GM21717 (cell line): Measurements from ENCODE around the gene MED25.

Source experiments
- ATAC-seq: cut with Tn5 transposase; IDR thresholded peaks from one replicate; pipeline ENCODE4 v1.9.1; 2021; ENCODE audit warnings: mild to moderate bottlenecking, moderate library complexity; ENCODE audit not compliant: unreplicated experiment

The MED25 gene

DNA sequence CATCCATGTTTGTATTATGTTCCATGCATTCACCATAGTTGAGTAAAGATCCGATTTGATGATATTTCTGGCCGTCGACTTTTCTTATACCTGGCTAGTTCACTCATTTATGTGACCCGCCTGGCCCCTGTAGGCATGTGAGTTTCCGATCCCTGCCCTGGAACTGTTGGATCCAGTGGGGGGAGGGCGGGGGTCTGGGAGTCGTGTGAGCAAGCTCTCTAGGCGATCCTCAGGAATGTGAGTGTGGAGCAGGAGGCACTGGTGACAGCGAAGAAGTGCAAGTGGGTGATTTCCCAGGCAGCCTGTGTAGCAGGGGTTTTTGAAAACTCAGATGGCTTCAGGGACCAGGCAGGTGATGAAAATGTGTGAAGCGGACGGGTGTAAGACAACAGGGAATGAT, 22.2 kb downstream of the MED25 start:
- no peak for ATAC-seq

GRCh38 chr19:49840736-49841249, 22.7 kb downstream of the MED25 start:
- ATAC-seq: no peak

DNA sequence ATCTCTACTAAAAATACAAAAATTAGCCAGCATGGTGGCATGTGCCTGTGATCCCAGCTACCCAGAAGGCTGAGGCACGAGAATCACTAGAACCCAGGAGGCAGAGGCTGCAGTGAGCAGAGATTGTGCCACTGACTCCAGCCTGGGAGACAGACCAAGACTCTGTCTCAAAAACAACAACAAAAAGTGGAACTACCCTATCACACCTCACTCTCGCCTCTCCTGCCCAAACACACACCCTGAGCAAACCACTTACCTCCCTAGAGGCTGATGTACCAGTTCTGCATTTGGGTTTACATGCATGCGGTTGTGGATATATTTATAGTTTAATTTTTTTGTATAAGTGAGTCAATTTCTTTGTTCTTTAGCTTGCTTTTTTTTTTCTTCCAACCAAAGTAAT, 25.2 kb downstream of the MED25 start:
- no peak for ATAC-seq

- ATAC-seq: no peak
These were observed 26.3 kb downstream of the MED25 start for GRCh38 chr19:49844138-49845095.

DNA sequence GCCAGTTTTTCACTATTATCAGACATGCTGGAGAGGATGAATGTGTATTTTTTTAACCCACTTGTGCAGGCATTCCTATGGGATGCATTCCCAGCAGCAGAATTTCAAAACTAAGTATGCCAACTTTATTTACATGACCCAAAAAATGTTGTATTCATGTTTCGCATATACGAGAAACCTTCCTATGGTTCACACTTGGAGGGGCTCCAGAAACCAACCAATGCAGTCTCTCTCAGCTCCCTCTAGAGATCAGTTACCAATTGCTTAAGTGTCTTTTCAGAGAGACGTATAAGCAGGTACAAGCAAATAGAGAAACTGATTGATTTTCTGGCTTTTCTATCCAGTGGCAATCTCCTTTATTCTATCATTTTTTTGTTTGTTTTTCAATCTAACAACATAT, 27.3 kb downstream of the MED25 start:
- no peak for ATAC-seq

DNA sequence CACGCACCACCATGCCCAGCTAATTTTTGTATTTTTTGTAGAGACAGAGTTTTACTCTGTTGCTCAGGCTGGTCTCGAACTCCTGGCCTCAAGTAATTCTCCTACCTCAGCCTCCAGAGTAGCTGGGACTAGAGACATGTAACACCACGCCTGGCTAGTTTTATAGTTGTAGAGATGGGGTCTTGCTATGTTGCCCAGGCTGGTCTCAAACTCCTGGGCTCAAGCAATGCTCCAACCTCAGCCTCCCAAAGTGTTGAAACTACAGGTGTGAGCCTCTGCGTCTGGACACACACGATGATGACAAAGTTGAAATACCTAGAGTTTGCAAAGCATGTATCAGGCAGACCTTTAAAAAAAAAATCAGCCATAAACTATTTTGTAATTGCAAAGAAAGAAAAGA, 28.3 kb downstream of the MED25 start:
- no peak for ATAC-seq

DNA sequence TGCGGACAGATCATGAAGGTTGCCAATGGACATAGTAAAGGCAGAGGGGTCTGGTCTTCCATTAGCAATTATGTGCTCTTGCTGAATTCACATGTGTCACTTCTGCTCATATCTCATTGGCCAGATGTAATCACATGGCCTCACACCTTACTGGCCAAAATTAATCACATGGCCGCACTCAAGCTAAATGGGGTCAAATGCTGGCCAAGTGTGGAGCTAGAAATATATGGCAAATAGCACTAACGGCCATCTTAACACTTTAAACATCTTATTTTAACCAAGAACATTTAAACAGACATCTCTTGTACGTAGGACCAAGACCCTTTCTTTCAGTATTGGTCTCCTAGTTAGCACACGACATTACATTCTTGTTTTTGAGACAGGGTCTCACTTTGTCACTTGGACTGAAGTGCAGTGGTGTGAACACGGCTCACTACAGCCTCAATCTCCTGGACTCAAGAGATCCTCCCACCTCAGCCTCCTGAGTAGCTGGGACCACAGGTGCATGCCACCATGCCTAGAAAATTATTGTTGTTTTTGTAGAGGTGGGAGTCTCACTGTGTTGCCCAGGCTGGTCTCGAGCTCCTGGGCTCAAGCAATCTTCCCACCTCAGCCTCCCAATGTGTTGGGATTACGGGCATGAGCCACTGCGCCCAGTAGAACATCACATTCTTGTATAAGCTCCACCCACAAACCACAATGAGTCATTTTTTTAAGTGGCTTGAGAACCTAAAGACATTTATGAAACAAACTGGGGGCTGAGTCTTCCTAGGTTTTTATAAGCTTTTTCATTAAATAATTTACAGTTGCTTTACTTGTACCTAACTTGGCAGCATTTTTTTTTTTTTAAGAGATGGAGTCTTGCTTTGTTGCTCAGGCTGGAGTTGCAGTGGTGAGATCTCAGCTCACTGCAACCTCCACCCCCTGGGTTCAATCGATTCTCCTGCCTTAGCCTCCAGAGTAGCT, 29.9 kb downstream of the MED25 start:
- ATAC-seq: no peak

DNA sequence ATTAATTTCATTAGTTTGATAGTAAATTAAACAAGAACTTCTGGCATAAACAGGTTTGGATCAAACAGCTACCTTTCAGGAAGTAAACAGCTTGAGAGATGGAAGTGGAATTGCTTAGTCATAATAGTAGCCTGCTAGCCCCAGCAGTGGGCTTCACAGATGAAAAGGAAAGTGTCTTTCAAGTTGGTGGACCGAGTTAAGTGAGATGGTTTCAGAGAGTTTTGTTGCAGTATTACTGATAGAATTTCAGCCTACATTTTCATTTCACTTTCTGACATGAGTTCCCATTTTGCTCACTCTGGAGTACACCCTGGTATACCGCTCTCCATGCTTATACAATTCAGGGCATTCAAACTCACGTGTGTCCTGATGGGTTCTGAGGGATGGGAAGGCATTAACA, 30.8 kb downstream of the MED25 start:
- no peak for ATAC-seq

DNA sequence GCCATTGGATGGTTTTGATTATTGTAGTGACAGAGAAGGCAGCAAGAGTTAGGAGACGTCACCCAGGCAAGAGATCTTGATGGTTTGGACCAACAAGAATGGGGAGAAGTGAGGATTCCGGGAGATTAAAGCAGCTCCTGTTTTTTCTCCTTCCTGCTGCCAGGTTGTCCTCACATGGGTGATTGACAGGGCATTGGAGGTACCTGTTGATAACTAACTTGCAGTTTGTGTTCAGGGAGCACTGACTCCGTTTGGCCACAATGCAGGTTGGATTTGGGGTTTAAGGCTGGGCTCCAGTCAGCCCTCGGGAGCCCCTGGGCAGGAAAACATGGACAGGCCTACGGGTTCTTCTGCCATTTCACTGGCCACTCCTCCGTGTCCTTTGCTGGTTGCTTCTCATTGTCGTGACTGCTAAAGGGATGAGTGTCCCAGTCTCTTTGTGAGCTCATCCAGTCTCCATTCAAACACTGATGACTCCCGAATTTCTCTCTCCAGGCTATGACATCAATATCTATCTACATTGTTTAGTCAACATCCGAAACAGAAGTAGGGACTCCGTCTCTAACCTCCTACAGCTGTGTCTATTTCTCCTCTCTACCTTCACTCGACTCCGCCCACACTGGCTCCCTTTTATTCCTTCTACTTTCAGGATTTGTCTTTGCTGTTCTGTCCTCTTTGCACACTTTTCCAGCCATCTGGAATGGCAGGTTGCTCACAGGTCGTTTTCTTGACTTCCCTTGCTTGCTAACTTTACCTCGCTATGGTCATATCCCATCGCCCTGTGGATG, 31.5 kb downstream of the MED25 start:
- no peak for ATAC-seq

GRCh38 chr19:49850221-49850486, 32.1 kb downstream of the MED25 start:
- ATAC-seq: peak; percentile 5

GRCh38 chr19:49850487-49851342, 32.6 kb downstream of the MED25 start, which contains the start of gene PTOV1:
Gene PTOV1 (plus strand): TSS chr19:49851159.
- ATAC-seq: peak; percentile 49

GRCh38 chr19:49851456-49852259, 33.6 kb downstream of the MED25 start:
- no peak for ATAC-seq

- no peak for ATAC-seq
These were observed 34.6 kb downstream of the MED25 start for GRCh38 chr19:49852631-49853126.

DNA sequence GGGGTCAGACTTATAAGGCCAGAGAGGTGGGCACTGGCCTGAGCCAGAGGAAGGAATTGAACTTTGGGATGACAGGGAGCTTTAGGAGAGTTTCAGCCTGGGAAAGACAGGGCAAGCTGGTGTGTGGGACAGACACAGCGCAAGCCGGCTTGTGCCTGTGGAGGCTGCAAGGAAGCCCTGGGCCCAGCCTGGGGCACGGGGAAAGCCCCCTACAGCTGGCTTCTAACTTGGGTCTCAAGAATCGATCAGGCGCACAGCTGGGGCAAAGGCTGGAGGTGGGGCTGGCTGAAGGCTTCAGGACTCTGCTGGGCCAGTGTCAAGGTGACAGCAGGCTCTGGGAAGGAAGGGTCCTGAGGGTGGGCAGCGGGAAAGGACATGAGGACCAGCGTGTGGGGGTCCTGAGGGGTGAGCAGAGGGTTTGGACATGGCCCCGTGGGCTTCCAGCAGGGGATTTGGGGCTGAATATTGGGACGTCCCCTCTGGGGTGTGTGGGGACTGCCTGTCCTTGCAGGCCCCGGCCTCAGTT, 35.8 kb downstream of the MED25 start:
- ATAC-seq: no peak

- ATAC-seq: no peak
These were observed 36.5 kb downstream of the MED25 start for GRCh38 chr19:49854378-49855263.

DNA sequence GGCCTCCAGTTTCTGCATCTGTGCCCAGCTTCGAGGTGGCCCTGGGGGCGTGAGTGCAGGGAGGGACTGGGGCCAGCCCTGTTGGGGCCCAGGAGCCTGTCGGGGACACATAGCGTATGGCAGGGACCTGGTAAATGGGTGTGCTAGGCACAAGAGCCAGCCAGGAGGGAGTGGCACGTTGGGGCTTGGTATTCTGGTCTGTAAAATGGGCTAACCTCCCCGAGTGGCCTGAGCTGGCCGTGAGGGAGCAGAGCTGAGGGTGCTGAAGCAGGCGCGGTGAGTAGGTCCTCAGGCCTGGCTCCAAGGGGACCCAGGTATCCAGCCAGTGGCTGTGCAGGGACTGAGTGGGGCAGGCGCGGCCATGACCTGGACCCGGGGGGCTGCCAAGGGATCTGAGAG, 37.2 kb downstream of the MED25 start:
- ATAC-seq: no peak

DNA sequence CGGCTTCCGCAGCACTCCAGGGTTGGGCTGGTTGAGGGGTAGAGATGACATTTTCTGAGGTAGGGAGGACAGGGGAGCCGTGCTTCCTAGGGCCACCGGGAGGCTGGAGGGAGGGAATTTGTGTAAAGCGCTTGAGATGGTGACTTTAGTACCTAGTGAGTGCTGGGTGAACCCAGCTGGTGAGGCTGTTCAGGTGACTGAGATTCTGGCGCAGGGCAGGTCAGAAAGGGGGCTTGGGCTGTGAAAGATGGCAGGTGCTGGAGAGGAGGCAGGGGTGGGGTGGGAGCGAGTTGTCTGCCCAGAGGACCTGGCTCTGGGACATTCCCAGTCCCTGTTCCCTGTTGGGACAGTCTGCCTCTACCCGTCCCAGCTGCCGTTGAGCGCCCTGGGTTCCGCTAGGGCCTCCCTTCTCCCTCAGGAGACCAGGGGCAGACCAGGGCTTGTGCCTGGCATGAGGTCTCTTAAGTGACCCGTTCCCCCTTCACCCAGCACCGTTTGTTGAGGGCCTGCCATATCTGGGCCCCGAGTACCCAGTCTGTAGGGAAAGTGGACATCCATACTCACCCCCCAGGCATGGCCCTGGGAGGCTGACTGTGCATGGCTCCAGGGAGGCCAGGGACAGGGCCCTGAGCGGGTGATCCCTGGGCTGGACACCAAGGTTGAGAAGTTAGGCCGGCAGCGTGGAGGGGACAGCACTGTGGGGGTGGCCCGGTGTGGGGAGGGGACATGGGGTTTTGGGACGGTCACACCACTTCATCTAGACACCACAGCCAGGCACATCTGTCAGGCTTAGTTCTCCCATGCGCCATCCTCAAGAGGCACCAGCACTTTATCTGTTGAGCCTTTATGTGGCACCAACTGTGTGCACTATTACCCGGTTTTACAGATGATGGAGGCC, 37.8 kb downstream of the MED25 start:
- ATAC-seq: no peak
